WERI-Rb-1 (cell line): ENCODE results near the gene PRMT5.

ENCODE experiments used
- DNase-seq: peaks from one replicate; pipeline ENCODE4 v3.0.0-alpha.2; 2020
- H3K27ac ChIP-seq: fragments of 250-450 bp; sonication (Bioruptor Pico); 2 replicates; pipeline ENCODE4 v1.5.1; 2020; ENCODE audit warnings: mild to moderate bottlenecking, moderate library complexity
- H3K27me3 ChIP-seq: fragments of 250-450 bp; sonication (Bioruptor Pico); 2 replicates; pipeline ENCODE4 v1.5.1; 2021; ENCODE audit warnings: mild to moderate bottlenecking, low read depth, moderate library complexity; ENCODE audit not compliant: insufficient read depth, severe bottlenecking
- H3K36me3 ChIP-seq: fragments of 250-450 bp; sonication (Bioruptor Pico); 2 replicates; pipeline ENCODE4 v1.5.1; 2020; ENCODE audit warnings: mild to moderate bottlenecking, moderate library complexity
- H3K4me3 ChIP-seq: 2 replicates; pipeline ENCODE4 v1.5.1; 2011; ENCODE audit warnings: low read depth, mild to moderate bottlenecking, control low read depth, low read length
- H3K9me3 ChIP-seq: fragments of 250-450 bp; sonication (Bioruptor Pico); 2 replicates; pipeline ENCODE4 v1.5.1; 2021; ENCODE audit warnings: mild to moderate bottlenecking, moderate library complexity; ENCODE audit not compliant: severe bottlenecking
- TF ChIP-seq, protein P1 (sequence below): IDR thresholded peaks from 2 replicates; pipeline ENCODE4 v1.5.1; 2011; ENCODE audit warnings: low read depth, mild to moderate bottlenecking, control low read depth, inconsistent platforms, low read length

Gene PRMT5

DNA sequence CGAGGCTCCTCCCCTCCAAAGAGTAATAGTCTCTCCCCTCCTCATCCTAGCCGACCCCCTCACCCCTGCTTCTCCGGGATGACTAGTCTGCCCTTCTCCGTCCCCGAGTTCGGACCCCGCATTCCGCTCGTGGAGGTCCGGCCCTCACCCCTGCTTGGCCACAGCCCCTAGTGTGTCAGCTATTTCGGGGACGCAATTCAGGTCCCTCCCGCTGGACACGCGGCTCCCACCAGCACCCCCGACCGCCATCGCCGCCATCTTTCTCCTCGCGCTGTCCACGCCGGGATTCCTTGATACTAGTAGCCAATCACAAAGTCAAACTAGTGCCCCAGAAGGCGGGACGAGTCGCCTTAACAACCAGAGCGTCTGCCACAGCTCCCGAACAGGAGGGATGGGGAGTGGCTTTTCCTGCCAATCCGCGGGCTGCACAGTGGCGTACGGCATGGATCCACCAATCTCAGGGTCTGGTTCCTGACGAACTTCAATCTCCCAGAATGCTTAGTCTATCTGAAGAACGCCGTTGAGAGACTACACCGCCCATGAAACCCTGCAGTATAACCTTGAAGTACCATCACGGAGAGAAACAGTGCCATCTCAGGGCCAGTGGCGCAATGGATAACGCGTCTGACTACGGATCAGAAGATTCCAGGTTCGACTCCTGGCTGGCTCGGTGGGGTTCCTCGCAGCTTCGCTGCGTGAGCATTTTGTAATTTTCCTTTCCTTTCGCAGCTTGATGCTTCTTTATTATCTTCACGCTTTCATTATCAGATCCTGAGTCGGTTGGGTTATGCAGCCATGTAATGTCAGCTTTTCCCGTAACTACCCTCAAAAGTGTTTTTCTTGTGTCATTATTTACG, at the start of gene PRMT5:
Gene PRMT5 (minus strand): TSS at position 273 of the 857 bp plus-strand sequence. CDS start 15 bp downstream, at position 258.
- Histone ChIP-seq H3K27ac (peak within 1 kb of the TSS; percentile 84), H3K9me3 (no peaks in the 10 kb centered on the region), H3K27me3 (no peaks in the 10 kb centered on the region), H3K36me3 (peaks cover 25% of the 10 kb centered on the region), H3K4me3 (peak within 1 kb of the TSS; percentile 88)
- peak; percentile 99 for DNase-seq
- TF ChIP-seq, protein P1, sequence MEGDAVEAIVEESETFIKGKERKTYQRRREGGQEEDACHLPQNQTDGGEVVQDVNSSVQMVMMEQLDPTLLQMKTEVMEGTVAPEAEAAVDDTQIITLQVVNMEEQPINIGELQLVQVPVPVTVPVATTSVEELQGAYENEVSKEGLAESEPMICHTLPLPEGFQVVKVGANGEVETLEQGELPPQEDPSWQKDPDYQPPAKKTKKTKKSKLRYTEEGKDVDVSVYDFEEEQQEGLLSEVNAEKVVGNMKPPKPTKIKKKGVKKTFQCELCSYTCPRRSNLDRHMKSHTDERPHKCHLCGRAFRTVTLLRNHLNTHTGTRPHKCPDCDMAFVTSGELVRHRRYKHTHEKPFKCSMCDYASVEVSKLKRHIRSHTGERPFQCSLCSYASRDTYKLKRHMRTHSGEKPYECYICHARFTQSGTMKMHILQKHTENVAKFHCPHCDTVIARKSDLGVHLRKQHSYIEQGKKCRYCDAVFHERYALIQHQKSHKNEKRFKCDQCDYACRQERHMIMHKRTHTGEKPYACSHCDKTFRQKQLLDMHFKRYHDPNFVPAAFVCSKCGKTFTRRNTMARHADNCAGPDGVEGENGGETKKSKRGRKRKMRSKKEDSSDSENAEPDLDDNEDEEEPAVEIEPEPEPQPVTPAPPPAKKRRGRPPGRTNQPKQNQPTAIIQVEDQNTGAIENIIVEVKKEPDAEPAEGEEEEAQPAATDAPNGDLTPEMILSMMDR: no peak

- no peak for DNase-seq
- Histone ChIP-seq H3K27ac (peak overlapping the region; percentile 66), H3K27me3 (no peaks in the 10 kb centered on the region), H3K4me3 (no peak overlapping the region), H3K9me3 (no peaks in the 10 kb centered on the region), H3K36me3 (no peaks in the 10 kb centered on the region; the same call in 1 of the 2 replicates)
- TF ChIP-seq, protein P1: no peak
Observed at GRCh38 chr14:22978487-22978837, 49.3 kb upstream of the PRMT5 start.

- no peak overlapping the region for H3K4me3 ChIP-seq
- TF ChIP-seq, protein P1: no peak
- peak overlapping the region; percentile 82 for H3K27ac ChIP-seq
- no peaks in the 10 kb centered on the region for H3K27me3 ChIP-seq
- no peaks in the 10 kb centered on the region for H3K9me3 ChIP-seq
- DNase-seq: peak; percentile 77
- H3K36me3 ChIP-seq: no peaks in the 10 kb centered on the region; the same call in 1 of the 2 replicates
Observed at GRCh38 chr14:22977684-22978486, 48.7 kb upstream of the PRMT5 start.

DNA sequence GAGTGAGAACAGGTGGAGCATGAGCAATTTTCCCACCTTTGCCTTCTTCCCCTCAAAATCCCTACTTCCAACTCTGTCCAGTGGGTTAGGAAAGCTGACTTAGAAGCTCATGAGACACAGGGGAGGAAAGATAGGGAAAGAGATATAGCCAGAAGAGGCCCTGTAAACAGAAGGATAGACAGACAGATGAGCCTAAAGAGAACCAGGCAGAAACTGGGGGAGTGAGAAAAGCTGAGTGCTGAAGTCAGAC, 48.2 kb upstream of the PRMT5 start:
- Histone ChIP-seq H3K27me3 (no peaks in the 10 kb centered on the region), H3K4me3 (peak overlapping the region; percentile 6; the same call in 1 of the 2 replicates), H3K27ac (peak overlapping the region; percentile 82), H3K9me3 (no peaks in the 10 kb centered on the region), H3K36me3 (no peaks in the 10 kb centered on the region; the same call in 1 of the 2 replicates)
- DNase-seq: no peak
- TF ChIP-seq, protein P1: no peak

- Histone ChIP-seq H3K27me3 (no peaks in the 10 kb centered on the region), H3K9me3 (no peaks in the 10 kb centered on the region), H3K27ac (peak overlapping the region; percentile 82), H3K36me3 (no peaks in the 10 kb centered on the region; the same call in 1 of the 2 replicates), H3K4me3 (peak overlapping the region; percentile 6; the same call in 1 of the 2 replicates)
- DNase-seq: peak; percentile 16
- TF ChIP-seq, protein P1: no peak
Observed at GRCh38 chr14:22976620-22977433, 47.7 kb upstream of the PRMT5 start.
